Liver (tissue), 9 donors: ENCODE results near the gene N4BP2. TPM values are rescaled to one million over a fixed set of nuclear protein-coding genes. Genes with fewer than 3 reads are reported as not detected.

Experiments
- DNase-seq: peaks from one replicate; pipeline ENCODE4 v3.0.0-alpha.2; 2017; ENCODE audit warnings: low spot score
- H3K27ac ChIP-seq, 2 donors: one replicate each; pipeline ENCODE4 v1.7.0; 2013; ENCODE audit warnings: inconsistent platforms in 2 of 2, low read length in 2 of 2, control low read depth in 1 of 2, low read depth in 1 of 2, mild to moderate bottlenecking in 1 of 2
- H3K27me3 ChIP-seq, 4 donors: one replicate each; pipeline versions ENCODE4 v1.6.1 to v1.7.0; 2013; ENCODE audit warnings: low read length in 3 of 4, inconsistent platforms in 1 of 4, mild to moderate bottlenecking in 1 of 4, moderate library complexity in 1 of 4; ENCODE audit not compliant: control insufficient read depth in 4 of 4, insufficient read depth in 4 of 4
- H3K36me3 ChIP-seq, 4 donors: one replicate each; pipeline versions ENCODE4 v1.6.1 to v1.7.0; 2013; ENCODE audit warnings: low read length in 3 of 4, mild to moderate bottlenecking in 3 of 4, low read depth in 1 of 4, moderate library complexity in 1 of 4; ENCODE audit not compliant: control insufficient read depth in 4 of 4, insufficient read depth in 3 of 4
- H3K4me1 ChIP-seq, 4 donors: one replicate each; pipeline versions ENCODE4 v1.6.1 to v1.7.0; 2013; ENCODE audit warnings: low read length in 3 of 4, mild to moderate bottlenecking in 3 of 4, moderate library complexity in 1 of 4; ENCODE audit not compliant: control insufficient read depth in 4 of 4, insufficient read depth in 4 of 4
- H3K4me3 ChIP-seq, 3 donors: one replicate each; pipeline versions ENCODE4 v1.6.1 to v1.7.0; 2013; ENCODE audit warnings: low read length in 3 of 3, control low read depth in 1 of 3, low read depth in 1 of 3, mild to moderate bottlenecking in 1 of 3
- H3K9ac ChIP-seq, 2 donors: one replicate each; pipeline ENCODE4 v1.7.0; 2013; ENCODE audit warnings: low read length in 2 of 2, mild to moderate bottlenecking in 2 of 2, moderate library complexity in 2 of 2, control low read depth in 1 of 2, low read depth in 1 of 2
- H3K9me3 ChIP-seq, 4 donors: one replicate each; pipeline versions ENCODE4 v1.6.1 to v1.7.0; 2013; ENCODE audit warnings: low read length in 3 of 4; ENCODE audit not compliant: control insufficient read depth in 4 of 4
- EGR1 ChIP-seq, 2 donors: IDR thresholded peaks; 2 replicates each; pipeline ENCODE4 v1.6.1; 2016 to 2018; ENCODE audit warnings: antibody characterized with exemption in 2 of 2, low read depth in 2 of 2
- FOXA1 ChIP-seq: IDR thresholded peaks from 2 replicates; pipeline ENCODE4 v1.6.1; 2016; ENCODE audit warnings: antibody characterized with exemption
- FOXA2 ChIP-seq: IDR thresholded peaks from 2 replicates; pipeline ENCODE4 v1.6.1; 2016; ENCODE audit warnings: antibody characterized with exemption
- HNF4A ChIP-seq, 2 donors: conservative IDR thresholded peaks; 2 replicates each; pipeline ENCODE4 v1.6.1; 2016; ENCODE audit warnings: antibody characterized with exemption in 2 of 2, mild to moderate bottlenecking in 2 of 2
- HNF4G ChIP-seq: IDR thresholded peaks from 2 replicates; pipeline ENCODE4 v1.6.1; 2016; ENCODE audit warnings: antibody characterized with exemption
- NR2F2 ChIP-seq: IDR thresholded peaks from 2 replicates; pipeline ENCODE4 v1.6.1; 2016; ENCODE audit warnings: antibody characterized with exemption
- RAD21 ChIP-seq, 2 donors: IDR thresholded peaks; 2 replicates each; pipeline ENCODE4 v1.6.1; 2016; ENCODE audit warnings: antibody characterized with exemption in 2 of 2, mild to moderate bottlenecking in 2 of 2
- RXRA ChIP-seq, 2 donors: IDR thresholded peaks; 2 replicates each; pipeline ENCODE4 v1.6.1; 2017 to 2018; ENCODE audit warnings: antibody characterized with exemption in 2 of 2, mild to moderate bottlenecking in 1 of 2
- SP1 ChIP-seq: IDR thresholded peaks from 2 replicates; pipeline ENCODE4 v1.6.1; 2018; ENCODE audit warnings: antibody characterized with exemption, mild to moderate bottlenecking
- TAF1 ChIP-seq: conservative IDR thresholded peaks from 2 replicates; pipeline ENCODE4 v1.6.1; 2016; ENCODE audit warnings: antibody characterized with exemption, mild to moderate bottlenecking
- WGBS: extraction: QIAGEN DNeasy Blood & Tissue Kit; methylation state at CpG from one replicate; pipeline ENCODE4 v1.1.7; 2013; 5-methylcytosine and 5-hydroxymethylcytosine counted together
- polyA plus RNA-seq, 2 donors: library from polyadenylated mRNA; stranded (reverse) in 1 of 2; unstranded in 1 of 2; fragments of 200-250 nt in 1 of 2; fragments of >200 nt in 1 of 2; fragmentation: Nextera tagmentation in 1 of 2; extraction: Ambion mirVana in 1 of 2; gene quantifications; one replicate each; pipeline versions ENCODE4 v1.2.1 to v1.2.3, GENCODE V29; 2013 to 2015
- total RNA-seq, 2 donors: library from RNA; depleted of rRNA; stranded (reverse); fragments of >200 nt; gene quantifications; one replicate each; pipeline ENCODE4 v1.2.3, GENCODE V29; 2014
- TF ChIP-seq, protein P1 (sequence below): fragments of 150-350 bp; IDR thresholded peaks from 2 replicates; pipeline ENCODE4 v1.5.1; 2017; ENCODE audit warnings: improper control_type of control experiment, low read depth, low read length; ENCODE audit not compliant: missing input control
- TF ChIP-seq, protein P2 (sequence below): IDR thresholded peaks from 2 replicates; pipeline ENCODE4 v1.6.1; 2016; ENCODE audit warnings: antibody characterized with exemption
- TF ChIP-seq, protein P3 (sequence below): IDR thresholded peaks from 2 replicates; pipeline ENCODE4 v1.6.1; 2016; ENCODE audit warnings: antibody characterized with exemption
- donor health status: healthy.
- donor health status: healthy.
- donor health status: healthy.
- donor health status: healthy.
- donor health status: healthy.

Gene N4BP2
- total and polyA plus RNA-seq, 4 donors = 2.3 to 19.9 (median 11.0) TPM

DNA sequence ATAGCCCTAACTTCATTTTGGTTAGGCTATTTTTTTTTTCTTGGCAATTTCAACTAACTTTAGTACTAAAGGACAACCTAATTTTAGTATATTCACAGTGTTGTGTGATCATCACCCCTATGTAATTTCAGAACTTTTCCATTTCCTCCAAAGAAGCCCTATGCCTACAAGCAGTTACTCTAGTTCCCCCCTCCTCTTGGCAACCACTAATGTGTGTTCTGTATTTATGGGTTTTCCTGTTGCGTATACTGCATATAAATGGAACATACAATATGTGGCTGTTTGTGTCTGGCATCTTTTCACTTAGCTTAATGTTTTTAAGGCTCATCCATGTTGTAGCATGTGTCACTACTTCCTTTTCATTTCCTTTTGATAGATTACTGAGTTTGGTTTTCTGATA is 57.6 kb downstream of the N4BP2 start (continued):
- TF ChIP-seq, protein P1, sequence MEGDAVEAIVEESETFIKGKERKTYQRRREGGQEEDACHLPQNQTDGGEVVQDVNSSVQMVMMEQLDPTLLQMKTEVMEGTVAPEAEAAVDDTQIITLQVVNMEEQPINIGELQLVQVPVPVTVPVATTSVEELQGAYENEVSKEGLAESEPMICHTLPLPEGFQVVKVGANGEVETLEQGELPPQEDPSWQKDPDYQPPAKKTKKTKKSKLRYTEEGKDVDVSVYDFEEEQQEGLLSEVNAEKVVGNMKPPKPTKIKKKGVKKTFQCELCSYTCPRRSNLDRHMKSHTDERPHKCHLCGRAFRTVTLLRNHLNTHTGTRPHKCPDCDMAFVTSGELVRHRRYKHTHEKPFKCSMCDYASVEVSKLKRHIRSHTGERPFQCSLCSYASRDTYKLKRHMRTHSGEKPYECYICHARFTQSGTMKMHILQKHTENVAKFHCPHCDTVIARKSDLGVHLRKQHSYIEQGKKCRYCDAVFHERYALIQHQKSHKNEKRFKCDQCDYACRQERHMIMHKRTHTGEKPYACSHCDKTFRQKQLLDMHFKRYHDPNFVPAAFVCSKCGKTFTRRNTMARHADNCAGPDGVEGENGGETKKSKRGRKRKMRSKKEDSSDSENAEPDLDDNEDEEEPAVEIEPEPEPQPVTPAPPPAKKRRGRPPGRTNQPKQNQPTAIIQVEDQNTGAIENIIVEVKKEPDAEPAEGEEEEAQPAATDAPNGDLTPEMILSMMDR = no peak
- TF ChIP-seq FOXA2 = no peak
- TF ChIP-seq RXRA (IDR thresholded peaks at IDR 0.05) = no peak
- no peak for TF ChIP-seq EGR1 (IDR thresholded peaks at IDR 0.05; ENCODE audit: low read depth in 2 of 2)
- no peak for TF ChIP-seq HNF4A (conservative IDR thresholded peaks at IDR 0.05)

DNA sequence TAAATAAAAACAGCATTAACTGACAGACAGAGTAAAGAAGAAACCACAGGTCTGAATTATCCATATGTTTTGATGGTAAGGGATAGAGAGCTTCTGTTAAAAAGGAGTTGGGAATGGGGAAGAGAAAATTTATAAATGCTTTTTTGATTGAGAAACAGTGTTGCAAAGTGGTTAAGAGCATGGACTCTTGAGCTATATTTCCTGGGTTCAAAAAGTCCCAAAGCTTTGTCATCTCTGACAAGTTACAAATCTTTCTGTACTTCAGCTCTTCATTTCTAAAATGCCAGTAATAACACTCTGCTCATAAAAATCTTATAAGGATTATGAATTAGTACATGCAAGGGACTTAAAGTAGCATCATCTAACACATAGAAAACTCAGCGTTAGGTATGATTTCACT is 62.2 kb downstream of the N4BP2 start:
- H3K4me1 ChIP-seq = no peaks in the 10 kb centered on the region

DNA sequence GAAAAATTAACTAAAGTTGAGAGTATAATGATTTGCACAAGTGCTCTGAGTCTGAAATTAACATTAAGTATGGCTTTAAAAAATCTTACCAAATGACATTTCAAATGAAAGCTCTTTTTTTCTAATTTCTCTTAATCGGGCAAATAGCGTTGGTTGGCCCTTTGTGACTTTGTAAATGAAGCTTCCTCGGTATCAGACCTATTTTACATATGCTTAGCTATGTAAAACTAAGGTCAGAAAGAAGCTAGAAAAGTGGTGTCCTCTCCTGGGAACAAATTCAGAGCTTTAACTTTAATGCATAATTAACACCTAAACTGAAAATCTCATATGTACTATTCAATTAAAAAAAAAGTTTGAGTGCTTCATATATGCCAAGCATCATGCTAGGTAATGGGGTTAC is 62.7 kb downstream of the N4BP2 start:
- no peaks in the 10 kb centered on the region for H3K27me3 ChIP-seq

More for the DNA sequence above, 62.2 kb downstream of the N4BP2 start:
- Histone ChIP-seq H3K27ac (no peak overlapping the region), H3K9ac (no peak overlapping the region), H3K36me3 (peaks cover 2 to 13% (median 5%) of the 10 kb centered on the region in 4 donors), H3K27me3 (no peaks in the 10 kb centered on the region), H3K4me3 (no peak overlapping the region), H3K9me3 (no peaks in the 10 kb centered on the region)
- DNase-seq = no peak
- WGBS = 96% methylated on average over 1 of the region's 1 CpG
- TF ChIP-seq FOXA1 = no peak
- TF ChIP-seq, protein P1 = no peak
- no peak for TF ChIP-seq RAD21 (IDR thresholded peaks at IDR 0.05)
- TF ChIP-seq FOXA2 = no peak
- TF ChIP-seq, protein P2, sequence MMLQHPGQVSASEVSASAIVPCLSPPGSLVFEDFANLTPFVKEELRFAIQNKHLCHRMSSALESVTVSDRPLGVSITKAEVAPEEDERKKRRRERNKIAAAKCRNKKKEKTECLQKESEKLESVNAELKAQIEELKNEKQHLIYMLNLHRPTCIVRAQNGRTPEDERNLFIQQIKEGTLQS = no peak
- no peak for TF ChIP-seq NR2F2
- TF ChIP-seq HNF4G = no peak
- TF ChIP-seq, protein P3, sequence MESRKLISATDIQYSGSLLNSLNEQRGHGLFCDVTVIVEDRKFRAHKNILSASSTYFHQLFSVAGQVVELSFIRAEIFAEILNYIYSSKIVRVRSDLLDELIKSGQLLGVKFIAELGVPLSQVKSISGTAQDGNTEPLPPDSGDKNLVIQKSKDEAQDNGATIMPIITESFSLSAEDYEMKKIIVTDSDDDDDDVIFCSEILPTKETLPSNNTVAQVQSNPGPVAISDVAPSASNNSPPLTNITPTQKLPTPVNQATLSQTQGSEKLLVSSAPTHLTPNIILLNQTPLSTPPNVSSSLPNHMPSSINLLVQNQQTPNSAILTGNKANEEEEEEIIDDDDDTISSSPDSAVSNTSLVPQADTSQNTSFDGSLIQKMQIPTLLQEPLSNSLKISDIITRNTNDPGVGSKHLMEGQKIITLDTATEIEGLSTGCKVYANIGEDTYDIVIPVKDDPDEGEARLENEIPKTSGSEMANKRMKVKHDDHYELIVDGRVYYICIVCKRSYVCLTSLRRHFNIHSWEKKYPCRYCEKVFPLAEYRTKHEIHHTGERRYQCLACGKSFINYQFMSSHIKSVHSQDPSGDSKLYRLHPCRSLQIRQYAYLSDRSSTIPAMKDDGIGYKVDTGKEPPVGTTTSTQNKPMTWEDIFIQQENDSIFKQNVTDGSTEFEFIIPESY = no peak
- TF ChIP-seq SP1 = no peak
- no peak for TF ChIP-seq TAF1
- TF ChIP-seq HNF4A (conservative IDR thresholded peaks at IDR 0.05) = no peak

More for the DNA sequence above, 62.7 kb downstream of the N4BP2 start:
- no peak overlapping the region for H3K4me3 ChIP-seq
- no peak overlapping the region for H3K27ac ChIP-seq
- H3K9ac ChIP-seq = no peak overlapping the region
- TF ChIP-seq, protein P1 = no peak
- TF ChIP-seq HNF4A (conservative IDR thresholded peaks at IDR 0.05) = no peak
- TF ChIP-seq, protein P2 = no peak
- TF ChIP-seq EGR1 (IDR thresholded peaks at IDR 0.05; ENCODE audit: low read depth in 2 of 2) = no peak
- no peak for TF ChIP-seq NR2F2
- TF ChIP-seq RXRA (IDR thresholded peaks at IDR 0.05) = no peak
- no peak for DNase-seq
- 97% methylated on average over 3 of the region's 3 CpGs for WGBS
- H3K9me3 ChIP-seq = no peaks in the 10 kb centered on the region
- no peaks in the 10 kb centered on the region for H3K4me1 ChIP-seq
- peaks cover 2 to 13% (median 4%) of the 10 kb centered on the region in 4 donors for H3K36me3 ChIP-seq
